ENCODE measurements around the gene TSPAN16. TPM values are rescaled to one million over a fixed set of nuclear protein-coding genes. Genes with fewer than 3 reads are reported as not detected.

The TSPAN16 gene
- total RNA-seq, 1 experiment from 2014 or later = not detected

GRCh38 chr19:11265785-11266236 lies 30.1 kb upstream of the TSPAN16 start:
- no peaks in the 10 kb centered on the region for H3K27me3 ChIP-seq (ENCODE audit: insufficient read depth, low read length)
- TF ChIP-seq CTCF (conservative IDR thresholded peaks at IDR 0.05) = no peak
- Mint-ChIP-seq H3K36me3 (ENCODE audit: insufficient read depth in 1 of 3, low read depth in 3 of 3) (no peaks in the 10 kb centered on the region; a peak in 1 of 7 replicates), H3K27ac (peak overlapping the region in 1 of 3 experiments; percentile 22; a peak in 1 of 7 replicates), H3K9me3 (no peaks in the 10 kb centered on the region), H3K27me3 (ENCODE audit: low read depth) (peaks cover 2% of the 10 kb centered on the region; the same call in 1 of the 2 replicates), H3K4me1 (peaks cover 12 to 22% of the 10 kb centered on the region in 2 experiments), H3K4me3 (no peak overlapping the region)
- H2BK5ac ChIP-seq (ENCODE audit: insufficient read length, low read length) = no peak overlapping the region
- no peak overlapping the region for H2AFZ ChIP-seq (ENCODE audit: low read length)
- H2AK5ac ChIP-seq (ENCODE audit: insufficient read length, low read length) = no peak overlapping the region
- no peak overlapping the region for H3K14ac ChIP-seq (ENCODE audit: insufficient read depth, low read length)
- H3K4me2 ChIP-seq (ENCODE audit: insufficient read depth, insufficient read length, low read length) = no peak overlapping the region
- peaks cover 9% of the 10 kb centered on the region for H3K23me2 ChIP-seq (ENCODE audit: insufficient read length, low read depth, low read length, poor library complexity, severe bottlenecking)
- DNase-seq = no peak
- H3K9me3 ChIP-seq (ENCODE audit: control insufficient read depth, low read depth, low read length) = no peaks in the 10 kb centered on the region
- no peaks in the 10 kb centered on the region for H3K79me2 ChIP-seq (ENCODE audit: insufficient read depth, low read length)
- H3K27ac ChIP-seq (ENCODE audit: insufficient read length, low read depth, low read length) = no peak overlapping the region
- H2BK12ac ChIP-seq (ENCODE audit: insufficient read length, low read depth, low read length) = no peak overlapping the region
- no peaks in the 10 kb centered on the region for H4K20me1 ChIP-seq (ENCODE audit: control insufficient read depth, insufficient read depth, insufficient read length)
- WGBS (ENCODE audit: extremely low coverage, insufficient read length, low lambda C conversion rate) = no CpG with 5 or more reads among the region's 11 CpGs
- H3K4ac ChIP-seq (ENCODE audit: low read depth, low read length) = no peak overlapping the region
- H3K56ac ChIP-seq (ENCODE audit: insufficient read length, low read depth, low read length) = no peak overlapping the region
- no peaks in the 10 kb centered on the region for H3K79me1 ChIP-seq (ENCODE audit: insufficient read depth, low read depth, low read length, poor library complexity, severe bottlenecking)
- no peak overlapping the region for H4K5ac ChIP-seq (ENCODE audit: insufficient read length, low read depth, low read length)
- no peak overlapping the region for H3T11ph ChIP-seq (ENCODE audit: low read length)
- H3K18ac ChIP-seq (ENCODE audit: insufficient read length, low read depth, low read length) = no peak overlapping the region
- no peak overlapping the region for H3K9ac ChIP-seq (ENCODE audit: extremely low read depth, insufficient read length, low read length)
- no peak overlapping the region for H2BK15ac ChIP-seq (ENCODE audit: low read depth, low read length)
- H2BK120ac ChIP-seq (ENCODE audit: low read depth, low read length, poor library complexity, severe bottlenecking) = no peak overlapping the region
- no peak overlapping the region for H3K23ac ChIP-seq (ENCODE audit: insufficient read length, low read depth, low read length)
- H4K8ac ChIP-seq (replicated peaks; ENCODE audit: insufficient read length, low read depth, low read length) = no peak overlapping the region
- no peaks in the 10 kb centered on the region for H3K4me1 ChIP-seq (ENCODE audit: insufficient read depth, low read length)
- H2BK20ac ChIP-seq (ENCODE audit: low read depth, low read length, poor library complexity, severe bottlenecking) = no peak overlapping the region
- H4K91ac ChIP-seq (ENCODE audit: insufficient read length, low read depth, low read length) = no peak overlapping the region

Measured in H9 (cell line).